ENCODE data around the gene TMEM204.

Gene TMEM204

GRCh38 chr16:1523581-1524245, 9.8 kb upstream of the TMEM204 start:
- DNase-seq: no peak

DNA sequence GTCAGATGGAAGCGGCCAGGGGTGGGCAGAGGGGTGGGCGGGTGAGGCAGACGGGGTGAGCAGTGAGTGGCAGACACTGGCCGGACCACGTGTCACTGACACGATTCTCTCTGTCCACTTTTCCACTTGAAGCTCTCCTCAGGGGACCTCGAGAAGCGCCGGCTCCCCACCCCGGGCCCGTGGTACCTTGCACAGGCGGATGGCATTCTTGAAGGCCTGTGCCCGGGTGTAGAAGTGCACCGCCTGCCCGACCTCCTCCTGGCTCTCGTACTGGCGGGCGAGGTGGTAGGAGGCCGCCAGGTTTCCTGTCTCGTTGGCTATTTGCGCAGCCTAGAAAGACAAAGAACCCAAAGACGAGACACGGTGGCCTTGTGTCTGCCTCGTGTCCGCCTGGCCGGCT, 9.1 kb upstream of the TMEM204 start:
- DNase-seq: no peak

GRCh38 chr16:1525871-1526607, 7.4 kb upstream of the TMEM204 start:
- no peak for DNase-seq

- DNase-seq: no peak
Measured at GRCh38 chr16:1526608-1527555, 6.6 kb upstream of the TMEM204 start.

GRCh38 chr16:1527836-1528811, 5.3 kb upstream of the TMEM204 start:
- DNase-seq: peak; percentile 67

GRCh38 chr16:1528921-1529537, 4.4 kb upstream of the TMEM204 start:
- no peak for DNase-seq

GRCh38 chr16:1530349-1530882, 3.0 kb upstream of the TMEM204 start:
- DNase-seq: no peak

DNA sequence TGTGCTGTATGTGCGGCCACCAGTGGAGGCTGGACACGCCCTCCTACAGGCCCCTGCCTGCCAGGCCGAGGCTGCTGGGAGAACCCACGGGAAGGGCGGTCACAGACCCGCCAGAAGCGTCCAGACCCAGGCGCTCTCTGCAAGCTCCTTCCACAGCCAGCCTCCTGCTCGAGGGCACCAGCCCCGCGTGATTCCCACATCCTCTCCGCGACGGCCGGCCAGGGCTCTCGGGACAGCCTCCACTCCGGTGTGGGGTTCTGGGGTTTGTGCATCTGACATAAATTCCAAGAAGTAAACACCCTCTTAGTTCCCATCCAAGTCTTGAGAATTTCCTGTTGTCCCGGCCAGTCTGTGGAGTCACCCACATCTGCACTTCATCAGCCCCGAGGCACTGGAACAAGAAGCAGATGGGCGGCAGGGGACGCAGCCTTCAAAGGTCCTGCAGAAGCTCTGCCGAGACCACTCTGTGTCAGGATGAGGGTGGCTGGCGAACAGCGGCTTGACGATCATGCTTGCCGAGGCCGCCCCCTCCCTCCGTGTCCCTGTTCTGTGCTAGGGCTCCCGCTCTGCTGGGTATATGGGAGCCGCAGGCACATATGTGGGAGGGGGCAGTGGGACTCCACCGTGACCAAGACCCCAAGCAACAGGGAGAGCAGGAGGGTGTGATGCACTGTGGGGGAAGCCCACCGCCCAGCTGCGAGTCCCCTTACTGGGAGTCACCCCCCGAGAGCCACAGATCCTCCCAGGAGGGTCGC, 2.4 kb upstream of the TMEM204 start:
- DNase-seq: peak; percentile 79

GRCh38 chr16:1531638-1531910, 1.9 kb upstream of the TMEM204 start:
- DNase-seq: no peak

- peak; percentile 55 for DNase-seq
Measured at GRCh38 chr16:1532081-1532760, 1.2 kb upstream of the TMEM204 start.

DNA sequence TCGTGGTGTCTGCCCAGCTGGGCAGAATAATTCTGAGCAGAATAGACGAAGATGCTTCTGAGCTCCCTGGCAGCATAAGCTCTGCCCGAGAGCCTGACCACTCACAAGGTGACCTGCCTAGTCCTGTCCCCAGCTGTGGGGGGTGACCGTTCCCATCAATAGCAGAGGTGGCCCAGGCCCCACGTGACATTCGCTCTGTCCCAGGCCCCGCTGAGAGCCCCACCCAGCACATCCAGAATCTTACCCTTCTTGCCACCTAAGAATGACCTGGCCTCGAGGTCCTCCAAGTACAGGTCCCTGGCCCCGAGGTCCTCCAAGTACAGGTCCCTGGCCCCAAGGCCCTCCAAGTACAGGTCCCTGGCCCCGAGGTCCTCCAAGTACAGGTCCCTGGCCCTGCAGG, 695 bp upstream of the TMEM204 start:
- DNase-seq: no peak

DNA sequence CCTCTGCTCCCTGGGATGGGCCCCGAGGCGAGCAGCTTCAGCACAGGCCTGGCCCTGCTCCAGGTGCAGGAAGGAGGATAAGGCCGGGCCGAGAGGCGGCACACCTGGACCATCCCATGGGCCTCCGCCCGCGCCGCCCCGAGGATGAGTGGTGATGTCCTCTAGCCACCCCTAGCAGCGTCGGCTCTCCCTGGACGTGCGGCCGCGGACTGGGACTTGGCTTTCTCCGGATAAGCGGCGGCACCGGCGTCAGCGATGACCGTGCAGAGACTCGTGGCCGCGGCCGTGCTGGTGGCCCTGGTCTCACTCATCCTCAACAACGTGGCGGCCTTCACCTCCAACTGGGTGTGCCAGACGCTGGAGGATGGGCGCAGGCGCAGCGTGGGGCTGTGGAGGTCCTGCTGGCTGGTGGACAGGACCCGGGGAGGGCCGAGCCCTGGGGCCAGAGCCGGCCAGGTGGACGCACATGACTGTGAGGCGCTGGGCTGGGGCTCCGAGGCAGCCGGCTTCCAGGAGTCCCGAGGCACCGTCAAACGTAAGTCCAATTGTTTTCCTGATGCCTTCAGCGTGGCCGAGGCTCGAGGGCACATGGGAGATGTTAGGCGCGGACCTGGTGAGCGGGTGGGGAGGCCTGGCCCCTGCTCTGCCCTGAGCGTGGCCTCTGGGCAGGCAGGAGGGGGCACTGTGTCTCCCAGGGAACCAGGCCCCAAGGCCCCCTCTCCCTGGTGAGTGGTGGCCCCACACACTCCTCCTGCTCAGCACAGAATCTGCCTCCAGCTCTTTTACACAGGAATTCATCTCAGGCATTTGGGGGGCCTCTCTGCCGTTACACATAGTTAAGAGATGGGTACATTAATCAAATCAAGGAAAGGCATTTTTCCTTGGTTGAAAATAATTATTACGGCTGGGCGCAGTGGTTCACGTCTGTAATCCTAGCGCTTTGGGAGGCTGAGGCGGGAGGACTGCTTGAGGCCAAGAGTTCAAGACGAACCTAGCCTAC, 855 bp downstream of the TMEM204 start:
- DNase-seq: no peak

- no peak for DNase-seq
Measured at GRCh38 chr16:1535391-1536291, 2.2 kb downstream of the TMEM204 start.

- no peak for DNase-seq
Measured at GRCh38 chr16:1536601-1537000, 3.1 kb downstream of the TMEM204 start.

- peak; percentile 13 for DNase-seq
Measured at GRCh38 chr16:1537138-1537577, 3.7 kb downstream of the TMEM204 start.

DNA sequence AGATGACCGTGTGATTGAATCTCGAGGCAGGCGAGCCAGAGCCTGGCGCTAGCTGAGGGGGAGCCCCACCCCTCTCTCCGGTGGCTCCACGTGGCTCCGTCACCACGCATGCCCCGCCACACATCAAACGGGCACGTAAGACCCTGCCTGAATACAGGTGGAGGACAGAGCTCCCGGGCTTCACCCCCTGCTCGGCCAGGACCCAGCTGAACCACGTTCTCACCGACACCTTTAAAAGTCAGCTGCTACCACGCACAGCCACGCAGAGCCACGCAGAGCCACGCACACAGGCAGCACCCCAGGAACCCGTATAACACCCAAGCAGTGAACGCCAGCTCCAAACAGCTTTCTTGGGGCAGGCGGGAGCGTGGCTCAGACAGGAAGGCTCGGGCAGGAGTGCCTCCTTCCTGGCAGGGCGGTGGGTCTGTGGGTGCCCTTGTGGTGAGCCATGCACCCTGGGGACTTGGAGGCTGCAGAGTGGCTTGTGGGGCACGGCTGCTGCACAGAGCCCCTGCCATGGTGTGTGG, 4.4 kb downstream of the TMEM204 start:
- DNase-seq: peak; percentile 26

DNA sequence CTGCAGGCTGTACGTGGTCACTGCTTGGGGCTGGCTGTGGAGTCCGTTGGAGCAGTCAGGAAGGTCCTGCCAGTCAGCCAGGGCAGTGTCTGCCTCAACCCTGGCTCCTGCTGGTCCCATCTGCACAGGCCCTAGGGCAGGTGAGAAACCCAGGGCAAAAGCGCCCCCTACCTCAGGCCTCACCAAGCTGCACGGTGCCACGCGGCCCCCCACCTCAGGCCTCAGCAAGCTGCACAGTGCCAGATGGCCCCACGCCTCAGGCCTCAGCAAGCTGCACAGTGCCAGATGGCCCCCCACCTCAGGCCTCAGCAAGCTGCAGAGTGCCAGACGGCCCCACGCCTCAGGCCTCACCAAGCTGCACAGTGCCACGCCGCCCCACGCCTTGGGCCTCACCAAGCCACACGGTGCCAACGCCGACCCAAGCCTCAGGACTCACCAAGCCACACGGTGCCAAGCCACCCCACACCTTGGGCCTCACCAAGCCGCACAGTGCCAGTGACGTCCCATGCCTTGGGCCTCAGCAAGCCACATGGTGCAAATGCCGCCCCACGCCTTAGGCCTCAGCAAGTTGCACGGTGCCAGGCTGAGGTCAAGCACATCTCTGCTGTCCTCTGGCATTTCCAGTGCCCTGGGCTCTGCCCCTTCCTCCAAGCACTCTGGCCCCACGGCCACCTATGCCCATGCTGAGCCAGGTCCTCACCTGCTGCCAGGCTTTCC, 5.5 kb downstream of the TMEM204 start:
- DNase-seq: no peak
